ENCODE results near the gene TRAPPC10.

TRAPPC10 gene, protein sequence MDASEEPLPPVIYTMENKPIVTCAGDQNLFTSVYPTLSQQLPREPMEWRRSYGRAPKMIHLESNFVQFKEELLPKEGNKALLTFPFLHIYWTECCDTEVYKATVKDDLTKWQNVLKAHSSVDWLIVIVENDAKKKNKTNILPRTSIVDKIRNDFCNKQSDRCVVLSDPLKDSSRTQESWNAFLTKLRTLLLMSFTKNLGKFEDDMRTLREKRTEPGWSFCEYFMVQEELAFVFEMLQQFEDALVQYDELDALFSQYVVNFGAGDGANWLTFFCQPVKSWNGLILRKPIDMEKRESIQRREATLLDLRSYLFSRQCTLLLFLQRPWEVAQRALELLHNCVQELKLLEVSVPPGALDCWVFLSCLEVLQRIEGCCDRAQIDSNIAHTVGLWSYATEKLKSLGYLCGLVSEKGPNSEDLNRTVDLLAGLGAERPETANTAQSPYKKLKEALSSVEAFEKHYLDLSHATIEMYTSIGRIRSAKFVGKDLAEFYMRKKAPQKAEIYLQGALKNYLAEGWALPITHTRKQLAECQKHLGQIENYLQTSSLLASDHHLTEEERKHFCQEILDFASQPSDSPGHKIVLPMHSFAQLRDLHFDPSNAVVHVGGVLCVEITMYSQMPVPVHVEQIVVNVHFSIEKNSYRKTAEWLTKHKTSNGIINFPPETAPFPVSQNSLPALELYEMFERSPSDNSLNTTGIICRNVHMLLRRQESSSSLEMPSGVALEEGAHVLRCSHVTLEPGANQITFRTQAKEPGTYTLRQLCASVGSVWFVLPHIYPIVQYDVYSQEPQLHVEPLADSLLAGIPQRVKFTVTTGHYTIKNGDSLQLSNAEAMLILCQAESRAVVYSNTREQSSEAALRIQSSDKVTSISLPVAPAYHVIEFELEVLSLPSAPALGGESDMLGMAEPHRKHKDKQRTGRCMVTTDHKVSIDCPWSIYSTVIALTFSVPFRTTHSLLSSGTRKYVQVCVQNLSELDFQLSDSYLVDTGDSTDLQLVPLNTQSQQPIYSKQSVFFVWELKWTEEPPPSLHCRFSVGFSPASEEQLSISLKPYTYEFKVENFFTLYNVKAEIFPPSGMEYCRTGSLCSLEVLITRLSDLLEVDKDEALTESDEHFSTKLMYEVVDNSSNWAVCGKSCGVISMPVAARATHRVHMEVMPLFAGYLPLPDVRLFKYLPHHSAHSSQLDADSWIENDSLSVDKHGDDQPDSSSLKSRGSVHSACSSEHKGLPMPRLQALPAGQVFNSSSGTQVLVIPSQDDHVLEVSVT

GRCh38 chr21:44011579-44012473 lies at the start of gene TRAPPC10:
Gene TRAPPC10, plus strand, starts transcription at chr21:44012309. Its CDS starts 185 bp downstream, at chr21:44012494.
- peak; percentile 73 for DNase-seq

- no peak for DNase-seq
Observed at GRCh38 chr21:43965911-43966585, 46.1 kb upstream of the TRAPPC10 start.

DNA sequence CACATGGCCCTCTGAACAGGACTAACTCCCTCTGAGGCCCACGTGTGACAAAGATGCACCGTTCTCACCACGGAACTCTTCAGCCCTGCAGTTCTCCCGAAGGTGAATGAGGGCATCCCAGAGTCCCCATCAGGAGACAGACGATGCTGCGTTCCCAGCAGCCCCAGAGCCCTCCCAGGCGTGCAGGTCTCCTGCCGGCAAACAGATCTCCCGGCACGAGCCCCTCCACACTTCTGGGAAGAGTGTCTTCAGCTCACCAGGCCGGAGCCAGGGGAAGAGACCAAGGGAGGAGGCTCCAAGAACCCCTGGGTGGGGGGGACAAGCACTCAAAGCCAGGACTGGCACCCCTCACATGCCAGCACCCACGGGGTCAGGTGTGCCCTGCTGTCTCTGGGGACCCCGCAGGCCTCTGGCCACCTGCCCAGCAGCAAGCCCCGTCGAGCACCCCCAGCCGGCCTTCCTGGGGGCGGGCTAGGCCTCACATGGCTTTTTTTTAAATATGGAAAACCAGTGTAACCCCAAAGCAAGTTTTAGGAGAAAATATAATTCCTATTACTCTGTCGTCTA lies 45.1 kb upstream of the TRAPPC10 start:
- DNase-seq = no peak

GRCh38 chr21:43967981-43968380 lies 44.1 kb upstream of the TRAPPC10 start:
- DNase-seq = no peak

GRCh38 chr21:43968410-43969114 lies 43.5 kb upstream of the TRAPPC10 start:
- no peak for DNase-seq

- no peak for DNase-seq
Observed at GRCh38 chr21:43969115-43969444, 43.0 kb upstream of the TRAPPC10 start.

GRCh38 chr21:43970551-43970950 lies 41.6 kb upstream of the TRAPPC10 start:
- no peak for DNase-seq

DNA sequence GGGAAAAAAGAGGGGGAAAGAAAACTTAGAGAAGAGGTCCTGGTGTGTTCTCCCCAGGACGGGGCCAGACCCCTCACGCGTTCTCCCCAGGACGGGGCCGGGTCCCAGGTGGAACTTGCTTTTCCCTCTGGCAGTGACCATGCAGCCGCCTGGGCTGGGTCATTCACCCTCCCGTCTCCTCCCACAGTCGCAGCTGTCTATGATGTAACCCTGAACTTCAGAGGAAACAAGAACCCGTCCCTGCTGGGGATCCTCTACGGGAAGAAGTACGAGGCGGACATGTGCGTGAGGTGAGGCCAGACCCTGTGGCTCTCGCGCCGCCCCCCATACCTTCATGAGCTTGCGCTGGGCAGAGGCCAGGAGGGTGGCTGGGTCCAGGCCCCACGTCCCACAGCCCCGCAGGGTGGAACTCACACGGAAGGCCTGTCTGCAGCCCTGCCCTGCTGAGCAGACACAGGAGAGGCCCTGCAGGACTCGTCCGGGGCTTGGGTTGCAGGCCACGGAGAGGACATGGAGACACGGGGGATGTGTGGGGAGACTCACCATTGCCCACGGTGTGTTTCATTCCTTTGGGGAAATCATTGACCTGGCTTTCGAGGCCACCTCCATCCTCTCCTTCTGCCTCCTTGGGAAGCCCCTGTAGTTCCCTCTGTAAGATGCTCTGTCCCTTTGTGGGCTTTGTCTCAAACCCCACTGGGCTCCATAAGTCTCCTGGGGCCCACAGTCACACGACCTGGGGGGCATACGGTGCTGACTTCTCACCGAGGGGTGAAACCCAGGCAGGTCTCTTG lies 40.7 kb upstream of the TRAPPC10 start:
- DNase-seq = no peak

DNA sequence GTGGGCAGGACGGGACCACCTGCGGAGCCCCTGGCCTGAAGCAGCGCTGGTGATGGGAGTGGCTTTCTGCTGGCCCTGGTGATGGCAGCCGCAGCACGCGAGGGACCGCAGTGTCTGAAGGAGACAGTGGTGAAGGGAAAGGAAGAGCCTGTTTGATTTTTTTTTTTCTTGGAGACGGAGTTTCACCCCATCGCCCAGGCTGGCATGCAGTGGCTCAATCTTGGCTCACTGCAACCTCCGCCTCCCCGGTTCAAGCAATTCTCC lies 40.2 kb upstream of the TRAPPC10 start:
- no peak for DNase-seq

GRCh38 chr21:43972850-43973633 lies 39.1 kb upstream of the TRAPPC10 start:
- no peak for DNase-seq

DNA sequence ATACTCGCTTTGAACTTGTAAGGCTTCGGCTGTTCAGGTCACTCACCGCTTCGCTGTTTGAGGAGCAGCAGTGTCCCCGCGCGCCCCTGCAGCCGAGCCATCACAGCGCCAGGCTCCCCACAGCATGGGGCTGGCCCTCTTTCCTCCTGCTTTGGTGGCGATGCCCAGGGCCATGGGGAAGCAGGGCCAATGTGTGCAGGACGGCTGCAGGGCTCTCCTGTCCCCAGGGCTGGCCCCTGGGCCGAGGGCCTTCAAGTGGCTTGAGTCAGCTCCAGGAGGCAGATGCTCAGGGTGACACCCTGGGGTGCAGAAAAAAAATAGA lies 38.5 kb upstream of the TRAPPC10 start:
- no peak for DNase-seq

DNA sequence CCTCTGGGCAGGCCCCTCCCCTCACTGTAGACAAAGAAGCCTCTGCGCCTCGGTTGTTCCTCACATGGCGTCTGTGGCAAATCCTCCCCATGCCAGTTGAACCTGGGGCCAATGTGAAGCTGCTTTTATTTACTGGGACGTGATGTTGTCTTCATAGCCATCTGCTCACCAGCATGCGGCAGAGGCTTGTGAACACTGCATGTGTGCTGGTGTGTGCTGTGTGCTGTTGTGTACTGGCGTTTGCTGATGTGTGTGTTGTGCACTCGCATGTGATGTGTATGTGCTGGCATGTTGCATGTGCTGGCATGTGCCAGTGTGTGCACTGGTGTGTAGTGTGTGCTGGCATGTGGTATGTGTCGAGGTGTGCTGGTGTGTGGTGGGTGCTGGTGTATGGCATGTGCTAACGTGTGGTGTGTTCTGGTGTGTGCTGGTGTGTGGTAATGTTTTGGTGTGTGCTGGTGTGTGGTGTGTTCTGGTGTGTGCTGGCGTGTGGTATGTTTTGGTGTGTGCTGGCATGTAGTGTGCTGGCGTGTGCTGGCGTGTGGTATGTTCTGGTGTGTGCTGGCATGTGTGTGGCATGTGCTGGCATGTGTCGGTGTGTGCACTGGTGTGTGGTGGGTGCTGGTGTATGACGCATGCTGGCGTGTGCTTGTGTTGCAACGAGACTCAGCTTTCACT lies 37.2 kb upstream of the TRAPPC10 start:
- no peak for DNase-seq

DNA sequence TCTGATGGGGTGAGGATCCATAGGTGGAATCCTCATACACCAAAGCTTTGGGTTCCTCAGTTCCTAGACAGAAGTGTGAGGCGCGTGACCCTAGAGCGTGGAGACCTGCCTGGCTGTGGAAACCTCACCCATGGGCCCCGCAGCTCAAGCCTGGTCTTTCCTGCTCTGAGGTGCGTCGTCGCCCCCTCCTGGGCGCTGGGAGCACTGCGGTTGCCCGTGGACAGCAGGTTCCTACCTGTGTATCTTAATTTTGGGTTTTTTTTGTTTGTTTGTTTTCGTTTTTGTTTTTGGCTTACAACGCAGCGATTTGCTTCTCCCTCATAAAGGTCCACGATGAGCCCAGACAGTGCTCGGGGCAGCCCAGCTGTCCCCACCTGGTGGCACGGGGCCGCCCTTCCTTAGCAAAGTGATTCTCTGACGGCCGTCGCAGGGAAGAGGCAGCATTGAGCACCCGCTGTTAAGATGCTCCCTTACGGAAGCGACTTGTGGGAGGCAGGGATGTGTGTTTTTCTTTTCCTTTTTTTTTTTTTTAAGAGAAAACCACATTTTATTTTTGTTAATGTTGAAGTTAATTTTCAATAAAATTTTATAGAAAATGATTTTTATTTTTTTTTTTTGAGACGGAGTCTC lies 36.5 kb upstream of the TRAPPC10 start:
- peak; percentile 24 for DNase-seq

- no peak for DNase-seq
Observed at GRCh38 chr21:43976661-43977060, 35.4 kb upstream of the TRAPPC10 start.

DNA sequence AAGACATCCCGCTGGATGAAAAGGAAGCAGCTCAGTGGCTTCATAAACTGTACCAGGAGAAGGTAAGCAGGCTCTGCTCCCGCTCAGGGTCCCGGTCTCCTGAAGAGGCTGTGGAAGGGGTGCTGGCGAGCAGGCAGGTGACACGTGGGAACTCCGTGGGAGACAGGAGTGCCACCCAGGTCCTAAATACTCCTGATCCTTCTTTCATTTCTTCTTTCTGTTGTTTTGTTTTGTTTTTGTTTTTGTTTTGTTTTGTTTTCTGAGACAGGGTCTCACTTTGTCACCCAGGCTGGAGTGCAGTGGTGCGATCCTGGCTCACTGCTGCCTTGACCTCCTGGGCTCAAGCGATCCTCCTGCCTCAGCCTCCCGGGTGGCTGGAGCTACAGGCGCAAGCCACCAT lies 34.0 kb upstream of the TRAPPC10 start:
- no peak for DNase-seq

DNA sequence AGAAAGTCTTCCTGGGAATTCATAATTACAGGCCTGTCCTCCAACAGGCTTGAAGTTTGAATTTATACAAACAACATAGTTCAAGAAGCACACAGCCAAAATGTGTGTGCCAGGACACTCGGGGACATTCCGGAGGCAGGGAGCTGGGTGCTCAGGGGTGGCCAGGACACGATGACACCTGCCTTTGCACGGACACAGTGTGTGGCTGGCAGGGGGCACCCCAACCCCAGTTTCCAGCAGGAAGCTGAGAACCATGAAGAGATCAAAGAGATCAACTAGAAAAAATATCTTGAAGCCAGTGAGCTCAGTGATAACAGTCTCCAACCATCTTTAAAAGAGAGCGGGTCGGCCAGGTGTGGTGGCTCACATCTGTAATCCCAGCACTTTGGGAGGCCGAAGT lies 32.5 kb upstream of the TRAPPC10 start:
- DNase-seq = no peak

GRCh38 chr21:43981151-43981870 lies 30.8 kb upstream of the TRAPPC10 start:
- no peak for DNase-seq

DNA sequence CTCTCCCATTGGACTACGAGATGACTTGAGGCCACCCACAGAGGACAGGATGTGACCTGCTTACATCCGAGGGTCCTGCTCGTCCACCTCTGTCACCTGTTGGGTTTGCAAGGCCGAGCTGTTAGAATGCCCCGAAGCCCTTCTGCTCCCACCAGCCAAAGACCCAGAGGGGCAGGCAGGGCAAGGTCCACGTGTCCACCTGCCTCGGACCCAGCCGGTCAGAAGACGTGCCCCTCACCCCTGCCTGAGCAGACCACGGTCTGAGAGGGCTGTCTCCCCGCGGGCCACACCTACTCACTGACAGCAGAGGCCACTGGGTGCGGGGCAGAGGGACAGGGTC lies 30.3 kb upstream of the TRAPPC10 start:
- DNase-seq = no peak
